GM12865 (cell line): ENCODE results near the gene CCDC178.

Experiments
- DNase-seq: peaks from one replicate; pipeline ENCODE4 v3.0.0; 2010; ENCODE audit warnings: low read depth
- H3K4me3 ChIP-seq: 2 replicates; pipeline ENCODE4 v1.5.1; 2011; ENCODE audit warnings: mild to moderate bottlenecking, low read depth, low read length, control low read depth
- CTCF ChIP-seq: IDR thresholded peaks from 2 replicates; pipeline ENCODE4 v1.5.1; 2011; ENCODE audit warnings: low read length, control low read depth, low read depth, inconsistent platforms; ENCODE audit not compliant: insufficient read depth; ENCODE audit errors: missing control alignments

CCDC178 gene

GRCh38 chr18:33466822-33467221, 26.3 kb upstream of the CCDC178 start:
- TF ChIP-seq CTCF: no peak
- no peak for DNase-seq
- H3K4me3 ChIP-seq: no peak overlapping the region

- TF ChIP-seq CTCF: no peak
- DNase-seq: no peak
- H3K4me3 ChIP-seq: no peak overlapping the region
Measured at GRCh38 chr18:33460681-33461080, 20.2 kb upstream of the CCDC178 start.

- TF ChIP-seq CTCF: no peak
- H3K4me3 ChIP-seq: no peak overlapping the region
- DNase-seq: no peak
Measured at GRCh38 chr18:33459612-33460011, 19.1 kb upstream of the CCDC178 start.

- no peak for DNase-seq
- TF ChIP-seq CTCF: no peak
- no peak overlapping the region for H3K4me3 ChIP-seq
Measured at GRCh38 chr18:33446604-33447003, 6.1 kb upstream of the CCDC178 start.

- H3K4me3 ChIP-seq: no peak overlapping the region
- no peak for TF ChIP-seq CTCF
- DNase-seq: no peak
Measured at GRCh38 chr18:33444709-33445108, 4.2 kb upstream of the CCDC178 start.

GRCh38 chr18:33432857-33433256, 7.7 kb downstream of the CCDC178 start:
- no peak for TF ChIP-seq CTCF

GRCh38 chr18:33427549-33427948, 13.0 kb downstream of the CCDC178 start:
- DNase-seq: no peak
- H3K4me3 ChIP-seq: no peak overlapping the region
- TF ChIP-seq CTCF: no peak

More at GRCh38 chr18:33432857-33433256, 7.7 kb downstream of the CCDC178 start:
- no peak for DNase-seq
- no peak overlapping the region for H3K4me3 ChIP-seq
